PC-9 (cell line): ENCODE results near the gene WDR88. TPM values are rescaled to one million over a fixed set of nuclear protein-coding genes. Genes with fewer than 3 reads are reported as not detected.

ENCODE experiments used
- BruUV-seq: library from RNA; stranded (reverse); fragments of 400-500 nt; replicated peaks from 2 replicates; lab custom pipeline; 2021; lab: Mats Ljungman, UMichigan
- CTCF ChIA-PET: fragments of 300-600 bp; sonication (Branson Sonifier 250); formaldehyde crosslinking; loops from one replicate; lab custom pipeline; 2022; ENCODE audit warnings: antibody characterized with exemption; lab: Charles Lee
- POLR2A ChIA-PET: fragments of 300-600 bp; sonication (Branson Sonifier 250); formaldehyde crosslinking; loops from one replicate; lab custom pipeline; 2022; ENCODE audit warnings: antibody characterized with exemption; ENCODE audit not compliant: unreplicated experiment; lab: Charles Lee
- DNase-seq, 2 experiments: peaks; one replicate each; pipeline versions ENCODE4 v3.0.0 to v3.0.0-alpha.2; 2015 to 2022; ENCODE audit warnings: mixed read lengths in 1 of 2
- H2AFZ ChIP-seq: fragments of 200-600 bp; sonication (generic); 2 replicates; pipeline ENCODE4 v1.8.1; 2017; ENCODE audit warnings: antibody characterized with exemption
- H3F3A ChIP-seq: fragments of 200-600 bp; sonication (generic); 2 replicates; pipeline ENCODE4 v1.8.1; 2017; ENCODE audit warnings: antibody characterized with exemption, mild to moderate bottlenecking, low read depth; ENCODE audit not compliant: insufficient read depth
- H3K27ac ChIP-seq: fragments of 200-600 bp; sonication (generic); 2 replicates; pipeline ENCODE4 v1.6.1; 2016; ENCODE audit warnings: mixed run types
- H3K27me3 ChIP-seq: fragments of 200-600 bp; sonication (generic); 2 replicates; pipeline ENCODE4 v1.6.1; 2016; ENCODE audit warnings: low read depth, mixed run types; ENCODE audit not compliant: insufficient read depth
- H3K36me3 ChIP-seq: fragments of 200-600 bp; sonication (generic); 2 replicates; pipeline ENCODE4 v1.6.1; 2016; ENCODE audit warnings: low read depth, mixed run types
- H3K4me1 ChIP-seq: fragments of 200-600 bp; sonication (generic); replicated peaks from 2 replicates; pipeline ENCODE4 v1.6.1; 2016; ENCODE audit warnings: mixed run types; ENCODE audit not compliant: insufficient read depth
- H3K4me2 ChIP-seq: fragments of 200-600 bp; sonication (generic); 2 replicates; pipeline ENCODE4 v1.6.1; 2017; ENCODE audit warnings: mixed run types
- H3K4me3 ChIP-seq: fragments of 200-600 bp; sonication (generic); 2 replicates; pipeline ENCODE4 v1.6.1; 2016; ENCODE audit warnings: mixed run types
- H3K79me2 ChIP-seq: fragments of 200-600 bp; sonication (generic); 2 replicates; pipeline ENCODE4 v1.6.1; 2017; ENCODE audit warnings: low read depth, mixed run types
- H3K9me2 ChIP-seq: fragments of 200-600 bp; sonication (generic); 2 replicates; pipeline ENCODE4 v1.8.1; 2017; ENCODE audit warnings: mild to moderate bottlenecking; ENCODE audit not compliant: insufficient read depth
- H3K9me3 ChIP-seq: fragments of 200-600 bp; sonication (generic); 2 replicates; pipeline ENCODE4 v1.8.1; 2016; ENCODE audit warnings: low read depth; ENCODE audit not compliant: insufficient read depth
- H4K20me1 ChIP-seq: fragments of 200-600 bp; sonication (generic); 2 replicates; pipeline ENCODE4 v1.8.1; 2017; ENCODE audit not compliant: insufficient read depth
- CTCF ChIP-seq: fragments of 200-600 bp; sonication (generic); conservative IDR thresholded peaks from 2 replicates; pipeline ENCODE4 v1.6.1; 2017; ENCODE audit warnings: mixed run types, antibody characterized with exemption, mild to moderate bottlenecking, moderate library complexity
- EZH2 ChIP-seq: fragments of 200-600 bp; sonication (generic); IDR thresholded peaks from 2 replicates; pipeline ENCODE4 v1.8.0; 2017; ENCODE audit warnings: antibody characterized with exemption, low read depth
- intact Hi-C: fragments of 100-400 bp; cut with micrococcal nuclease; formaldehyde crosslinking; loops from one replicate; pipeline ENCODE4 v1.10.0; 2022; ENCODE audit not compliant: unreplicated experiment
- total RNA-seq: library from RNA; stranded (reverse); gene quantifications from 2 replicates; pipeline ENCODE4 v1.2.3, GENCODE V29; 2021

WDR88 gene
- total RNA-seq, 1 experiment from 2014 or later, result 0.59 TPM

- Histone ChIP-seq H3K4me2 (no peak overlapping the region), H3K4me3 (no peak overlapping the region), H3F3A (no peaks in the 10 kb centered on the region), H3K9me3 (no peaks in the 10 kb centered on the region), H3K36me3 (no peaks in the 10 kb centered on the region), H3K27ac (no peak overlapping the region), H3K27me3 (no peaks in the 10 kb centered on the region), H4K20me1 (no peaks in the 10 kb centered on the region), H2AFZ (no peak overlapping the region), H3K4me1 (no peaks in the 10 kb centered on the region), H3K9me2 (no peaks in the 10 kb centered on the region), H3K79me2 (no peaks in the 10 kb centered on the region)
- intact Hi-C loops, result no loop called here
- TF ChIP-seq EZH2 (no peak), CTCF (no peak)
- no peak for DNase-seq
- CTCF ChIA-PET, result interaction anchor here (0.6 kb wide), 1 partner anchor 44 kb away, joined by 7 read pairs; no protein-coding TSS in a partner anchor
- POLR2A ChIA-PET, result no interaction called here
- BruUV-seq, result no TSS peak
Measured at GRCh38 chr19:33139165-33139564, 7.3 kb downstream of the WDR88 start.

GRCh38 chr19:33143897-33144405 is 12.0 kb downstream of the WDR88 start:
- TF ChIP-seq EZH2 (no peak), CTCF (peak; percentile 94)
- intact Hi-C loops, result loop anchor here (1.0 to 5.0 kb wide), 4 partner anchors 41 to 628 kb away; no protein-coding TSS in a partner anchor
- Histone ChIP-seq H3K36me3 (no peaks in the 10 kb centered on the region), H3F3A (no peaks in the 10 kb centered on the region), H3K9me2 (no peaks in the 10 kb centered on the region), H4K20me1 (no peaks in the 10 kb centered on the region), H3K27me3 (no peaks in the 10 kb centered on the region), H3K4me1 (no peaks in the 10 kb centered on the region), H3K79me2 (no peaks in the 10 kb centered on the region), H2AFZ (no peak overlapping the region), H3K9me3 (no peaks in the 10 kb centered on the region), H3K4me2 (peak overlapping the region; percentile 39), H3K4me3 (no peak overlapping the region), H3K27ac (no peak overlapping the region)
- no TSS peak for BruUV-seq
- CTCF ChIA-PET, result interaction anchor here (0.7 to 1.5 kb wide), 2 partner anchors 41 to 67 kb away, joined by 6 read pairs; no protein-coding TSS in a partner anchor
- peak in 1 of 2 experiments; percentile 48 for DNase-seq
- POLR2A ChIA-PET, result no interaction called here

- no peaks in the 10 kb centered on the region for H4K20me1 ChIP-seq
- no peaks in the 10 kb centered on the region for H3K27me3 ChIP-seq
- BruUV-seq, result no TSS peak
- H3K27ac ChIP-seq, result no peak overlapping the region
- TF ChIP-seq CTCF (no peak), EZH2 (no peak)
- H2AFZ ChIP-seq, result no peak overlapping the region
- H3K4me1 ChIP-seq, result 0 out of 2 replicates have a peak, but pooled peaks cover 8% of the 10 kb centered on the region
- CTCF ChIA-PET, result no interaction called here
- POLR2A ChIA-PET, result no interaction called here
- H3K9me3 ChIP-seq, result no peaks in the 10 kb centered on the region
- H3K4me2 ChIP-seq, result no peak overlapping the region
- DNase-seq, result no peak
- H3K9me2 ChIP-seq, result no peaks in the 10 kb centered on the region
- H3K4me3 ChIP-seq, result no peak overlapping the region
- no peaks in the 10 kb centered on the region for H3F3A ChIP-seq
- intact Hi-C loops, result no loop called here
- H3K36me3 ChIP-seq, result no peaks in the 10 kb centered on the region
- no peaks in the 10 kb centered on the region for H3K79me2 ChIP-seq
Measured at GRCh38 chr19:33146209-33146608, 14.3 kb downstream of the WDR88 start.
